GM10847 (cell line): ENCODE data around the gene FANCC.

Experiments used
- POLR2A ChIP-seq: IDR thresholded peaks from 2 replicates; pipeline ENCODE4 v1.6.1; 2011; ENCODE audit not compliant: insufficient read length; ENCODE audit errors: extremely low read depth

FANCC gene

GRCh38 chr9:95273369-95274022 is 44.0 kb downstream of the FANCC start:
- TF ChIP-seq POLR2A, result no peak

- no peak for TF ChIP-seq POLR2A
Measured at GRCh38 chr9:95272830-95273229, 44.7 kb downstream of the FANCC start.

GRCh38 chr9:95270790-95271189 is 46.7 kb downstream of the FANCC start:
- TF ChIP-seq POLR2A, result no peak

- no peak for TF ChIP-seq POLR2A
Measured at GRCh38 chr9:95268681-95269080, 48.8 kb downstream of the FANCC start.

GRCh38 chr9:95266649-95267048 is 50.9 kb downstream of the FANCC start:
- no peak for TF ChIP-seq POLR2A

- TF ChIP-seq POLR2A, result no peak
Measured at GRCh38 chr9:95265960-95266359, 51.5 kb downstream of the FANCC start.

GRCh38 chr9:95264954-95265615 is 52.4 kb downstream of the FANCC start:
- no peak for TF ChIP-seq POLR2A

GRCh38 chr9:95261890-95262289 is 55.6 kb downstream of the FANCC start:
- no peak for TF ChIP-seq POLR2A

- no peak for TF ChIP-seq POLR2A
Measured at GRCh38 chr9:95250462-95251221, 66.9 kb downstream of the FANCC start.

- TF ChIP-seq POLR2A, result no peak
Measured at GRCh38 chr9:95249986-95250385, 67.5 kb downstream of the FANCC start.

GRCh38 chr9:95246547-95246946 is 71.0 kb downstream of the FANCC start:
- TF ChIP-seq POLR2A, result no peak

- no peak for TF ChIP-seq POLR2A
Measured at GRCh38 chr9:95242613-95243012, 74.9 kb downstream of the FANCC start.

- no peak for TF ChIP-seq POLR2A
Measured at GRCh38 chr9:95239071-95239470, 78.4 kb downstream of the FANCC start.

- no peak for TF ChIP-seq POLR2A
Measured at GRCh38 chr9:95237336-95237735, 80.2 kb downstream of the FANCC start.

- no peak for TF ChIP-seq POLR2A
Measured at GRCh38 chr9:95230046-95230445, 87.5 kb downstream of the FANCC start.
